Left colon (tissue), 2 donors: ENCODE data around the gene SPANXN4. TPM values are rescaled to one million over a fixed set of nuclear protein-coding genes. Genes with fewer than 3 reads are reported as not detected.

Experiments
- ATAC-seq: fragments of 200-7000 bp; cut with Tn5 transposase; one replicate; pipeline ENCODE4 v1.9.1; 2020; ENCODE audit warnings: mild to moderate bottlenecking, moderate library complexity
- DNase-seq, 2 donors: peaks; one replicate each; pipeline ENCODE4 v3.0.0-alpha.2; 2020
- intact Hi-C, 2 donors: fragments of 100-400 bp; cut with DNase I in 1 of 2; cut with micrococcal nuclease in 1 of 2; formaldehyde crosslinking; loops; one replicate each; pipeline versions ENCODE4 v1.11.2 to v1.14.0; 2022; cut with DNase I, micrococcal nuclease
- long read RNA-seq: library from polyadenylated mRNA; unstranded; transcript quantifications from one replicate; pipeline ENCODE4 v2.0.0, GENCODE V29; 2021
- total RNA-seq, 2 donors: library from RNA; stranded (reverse); fragmentation: NEBNext Ultra II Directional; extraction: Animal tissue kit (Norgen Biotek cat#: 25700); gene quantifications; one replicate each; pipeline ENCODE4 v1.2.1, GENCODE V29; 2021
- donor health status: DM: no; HTN: no; CAD: no.
- donor health status: DM: yes; HTN: yes; CAD: no.

SPANXN4 gene, protein sequence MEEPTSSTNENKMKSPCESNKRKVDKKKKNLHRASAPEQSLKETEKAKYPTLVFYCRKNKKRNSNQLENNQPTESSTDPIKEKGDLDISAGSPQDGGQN
- not detected for total RNA-seq
- long read RNA-seq = 0 reads

DNA sequence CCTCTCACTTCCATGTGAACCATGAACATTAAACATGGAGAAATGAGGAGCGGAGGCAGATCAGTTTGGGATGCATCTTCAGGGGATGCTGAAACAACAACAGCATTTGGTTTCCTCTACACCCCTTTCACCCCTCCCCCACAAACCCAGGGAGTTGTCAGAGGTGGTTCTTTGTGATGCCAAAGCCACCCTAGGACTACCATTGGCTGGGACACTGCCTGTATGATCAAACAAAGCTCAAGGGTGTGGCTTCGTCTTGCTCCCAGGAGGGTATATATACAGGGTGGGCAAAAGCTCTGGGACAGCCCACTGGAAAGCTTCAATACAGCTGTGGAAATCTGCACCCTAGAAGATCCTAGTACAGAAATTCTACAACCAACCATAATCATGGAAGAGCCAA lies at the start of gene SPANXN4:
TSS of gene SPANXN4 (plus strand) at position 301 of the 400 bp plus-strand sequence. CDS start at position 388, 87 bp downstream.
- ATAC-seq (no peak), DNase-seq (no peak)
- intact Hi-C loops = no loop called here

DNA sequence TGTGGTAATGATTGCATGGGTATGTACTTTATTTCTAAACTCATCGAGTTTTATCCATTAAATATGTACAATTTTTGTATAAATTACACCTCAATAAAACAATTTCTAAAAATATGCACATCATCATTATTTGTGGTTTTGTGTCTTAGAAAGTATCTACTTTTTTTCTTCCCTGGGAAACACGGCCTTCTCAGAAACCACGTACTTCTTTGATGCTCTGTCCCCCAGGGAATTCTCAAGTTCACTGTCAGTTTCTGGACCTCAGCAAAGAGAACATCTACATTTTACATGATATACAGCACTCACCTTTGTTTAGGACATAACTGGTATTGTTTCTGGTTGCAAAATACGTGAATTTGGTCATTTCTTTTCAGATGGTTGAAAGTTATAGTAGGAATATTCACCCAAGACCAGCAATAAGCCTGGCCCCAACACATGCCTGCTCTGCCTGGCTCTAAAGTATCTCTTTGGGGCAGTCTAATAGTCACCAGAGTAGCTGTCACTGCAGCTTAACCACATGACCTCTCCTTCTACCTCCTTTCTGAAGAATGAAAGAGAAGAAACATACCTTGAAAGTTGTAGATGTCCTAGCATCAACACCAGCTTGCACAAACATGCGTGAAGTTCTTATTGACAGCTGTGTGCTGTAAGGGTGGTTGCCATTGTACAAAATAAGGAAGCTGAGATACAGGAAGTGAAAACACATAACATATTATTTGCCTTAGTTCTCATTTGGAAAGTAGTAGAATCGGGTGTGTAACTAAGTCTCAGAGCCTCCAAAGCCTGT lies 48.4 kb upstream of the SPANXN4 start:
- ATAC-seq = no peak
- intact Hi-C loops = no loop called here
- no peak for DNase-seq

DNA sequence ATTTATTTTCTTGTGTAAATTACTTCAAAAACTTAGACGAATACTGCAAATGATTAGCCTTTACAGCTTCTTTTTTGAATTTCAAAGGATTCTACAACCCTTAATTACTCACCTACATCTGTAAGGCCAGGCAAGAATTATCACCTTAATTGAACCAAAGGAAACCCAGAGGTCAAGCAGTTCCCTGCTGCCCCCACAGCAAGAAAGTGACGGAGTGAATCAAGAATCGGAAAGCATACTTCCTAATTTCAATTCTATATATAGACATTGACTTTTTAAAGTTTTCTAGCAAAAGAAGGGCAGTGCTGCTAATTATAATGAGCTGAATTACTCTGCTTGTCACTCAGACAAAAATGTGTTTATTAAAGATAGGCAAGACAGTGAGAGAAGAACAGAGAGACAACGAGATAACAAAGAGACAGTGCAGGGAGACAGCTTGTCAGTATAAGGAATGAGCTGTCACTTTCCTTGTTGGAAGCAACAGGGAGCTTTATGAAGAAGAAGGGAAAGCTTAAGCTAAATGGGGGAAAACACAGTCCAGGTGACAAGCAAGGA lies 47.5 kb upstream of the SPANXN4 start:
- intact Hi-C loops = no loop called here
- ATAC-seq = no peak
- DNase-seq = no peak

DNA sequence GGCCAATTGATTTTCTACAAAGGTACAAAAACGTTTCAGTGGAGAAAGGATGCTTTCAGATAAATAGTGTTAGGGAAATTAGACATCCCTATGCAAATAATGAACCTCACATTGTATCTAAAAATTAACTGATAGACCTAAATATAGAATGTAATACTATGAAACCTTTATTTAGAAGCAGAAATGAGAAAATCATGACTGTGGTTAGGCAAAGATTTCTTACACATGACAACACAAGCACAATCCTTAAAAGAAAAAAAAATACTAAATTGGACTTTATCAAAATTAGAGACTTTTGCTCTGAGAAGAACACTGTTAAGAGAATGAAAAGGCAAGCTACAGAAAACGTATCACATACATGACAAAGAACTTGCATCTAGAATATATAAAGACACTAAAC lies 43.0 kb upstream of the SPANXN4 start:
- intact Hi-C loops = no loop called here
- DNase-seq = no peak
- ATAC-seq = no peak

DNA sequence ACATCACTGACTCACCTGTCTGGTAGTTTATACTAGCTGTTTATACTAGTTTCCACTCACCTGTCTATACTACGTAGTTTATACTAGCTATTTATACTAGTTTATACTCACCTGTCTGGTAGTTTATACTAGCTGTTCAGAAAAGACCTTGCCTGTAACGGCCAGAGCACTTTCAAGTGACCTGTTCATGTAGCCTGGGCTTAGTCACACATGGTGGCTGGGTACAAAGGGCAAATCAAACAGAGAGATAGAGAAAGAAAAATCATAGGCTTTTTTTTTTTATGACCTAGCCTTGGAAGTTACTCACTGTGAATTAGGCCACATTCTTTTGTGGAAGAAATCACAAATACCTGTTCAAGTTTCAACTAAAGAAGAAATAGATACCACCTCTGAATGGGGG lies 30.7 kb upstream of the SPANXN4 start:
- ATAC-seq = peak; percentile 78

DNA sequence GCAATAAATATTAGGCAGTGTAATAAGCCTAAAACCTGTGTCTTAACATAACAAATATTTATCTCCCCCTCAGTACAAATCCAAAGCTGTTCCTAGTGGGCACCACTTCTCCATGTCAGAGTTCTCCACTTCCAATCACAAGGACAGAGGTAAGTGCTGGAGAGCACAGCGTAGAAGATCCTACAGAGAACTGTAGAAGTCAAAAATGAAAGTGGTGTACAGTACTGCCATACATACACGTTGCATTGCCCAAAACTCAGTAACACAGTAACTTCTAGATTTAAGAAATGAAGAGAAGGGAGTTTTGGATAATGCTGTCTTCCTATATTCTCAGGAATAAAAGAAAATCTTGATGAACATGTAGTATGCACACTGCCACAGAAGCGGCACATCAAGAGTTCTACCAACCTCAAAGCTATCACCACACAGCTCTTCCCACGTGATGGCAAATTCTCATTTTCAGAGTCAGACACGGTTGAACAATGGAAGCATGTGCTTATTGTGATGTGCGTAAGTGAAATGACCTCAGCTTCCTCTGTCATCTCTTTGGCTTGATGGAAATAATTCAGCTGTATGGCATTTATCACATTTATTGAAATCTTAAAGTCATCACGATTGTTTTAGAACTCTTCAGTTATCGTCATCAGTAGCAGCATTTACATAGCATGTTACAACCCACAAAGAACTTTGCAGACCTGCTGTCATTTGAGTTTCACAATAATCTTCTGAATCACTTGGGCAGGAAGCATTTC lies 27.1 kb upstream of the SPANXN4 start:
- intact Hi-C loops = no loop called here
- no peak for DNase-seq
- ATAC-seq = no peak

More for the DNA sequence above, 30.7 kb upstream of the SPANXN4 start:
- intact Hi-C loops = no loop called here
- no peak for DNase-seq

DNA sequence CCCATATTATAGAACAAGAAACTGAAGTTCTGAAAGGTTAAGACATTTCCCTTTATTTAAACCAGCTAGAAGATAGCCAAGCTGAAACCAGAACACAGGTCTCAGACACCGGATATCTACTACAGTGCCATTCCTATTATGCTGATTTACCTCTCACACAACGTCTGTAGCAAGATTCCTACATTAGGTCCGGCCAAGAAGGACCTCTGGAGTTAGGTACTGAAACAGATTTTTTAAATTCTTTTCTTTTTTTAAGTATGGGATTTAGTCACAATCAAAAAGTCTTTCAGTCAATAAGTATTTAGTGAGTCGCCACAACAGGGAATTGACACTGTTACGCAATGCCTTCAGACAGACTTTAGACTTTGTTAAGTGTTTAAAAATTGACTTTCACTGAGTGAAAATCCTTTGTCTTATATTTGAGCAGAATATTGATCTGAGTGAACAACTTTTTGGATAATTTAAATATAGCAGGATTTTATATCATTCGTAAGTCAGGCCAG lies 26.5 kb upstream of the SPANXN4 start:
- DNase-seq (no peak), ATAC-seq (no peak)

DNA sequence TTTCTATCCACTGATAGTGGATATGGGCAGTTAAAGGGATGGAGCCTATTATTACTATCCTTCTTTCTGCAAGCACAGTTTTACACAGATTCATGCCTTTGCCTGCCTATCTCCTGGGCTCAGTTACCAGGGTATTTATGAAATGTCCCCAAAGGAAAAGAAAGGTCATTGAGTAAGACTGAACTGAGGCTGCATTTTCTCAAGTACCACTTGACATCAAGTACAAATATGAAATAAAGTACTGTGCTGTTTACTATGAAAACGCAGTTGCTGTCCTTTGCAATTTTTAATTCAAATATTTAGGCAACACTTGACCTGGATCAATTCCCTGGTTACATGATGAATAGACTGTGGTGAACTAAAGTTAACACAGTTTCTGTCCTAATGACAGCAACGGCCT lies 23.5 kb upstream of the SPANXN4 start:
- intact Hi-C loops = no loop called here
- ATAC-seq = no peak
- DNase-seq = no peak

More for the DNA sequence above, 26.5 kb upstream of the SPANXN4 start:
- intact Hi-C loops = no loop called here

DNA sequence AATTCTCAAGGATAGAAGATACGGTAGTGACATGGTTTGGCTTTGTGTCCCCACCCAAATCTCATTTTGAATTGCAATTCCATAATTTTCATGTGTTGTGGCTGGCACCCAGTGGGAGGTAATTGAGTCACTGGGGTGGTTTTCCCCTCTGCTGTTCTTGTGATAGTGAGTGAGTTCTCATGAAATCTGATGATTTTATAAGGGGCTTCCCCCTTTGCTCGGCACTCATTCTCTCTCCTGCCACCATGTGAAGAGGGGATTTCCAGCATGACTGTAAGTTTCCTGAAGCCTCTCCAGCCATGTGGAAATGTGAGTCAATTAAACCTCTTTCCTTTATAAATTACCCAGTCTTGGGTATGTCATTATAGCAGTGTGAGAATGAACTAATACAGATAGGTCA lies 8.5 kb upstream of the SPANXN4 start:
- ATAC-seq (no peak), DNase-seq (no peak)
- intact Hi-C loops = no loop called here

DNA sequence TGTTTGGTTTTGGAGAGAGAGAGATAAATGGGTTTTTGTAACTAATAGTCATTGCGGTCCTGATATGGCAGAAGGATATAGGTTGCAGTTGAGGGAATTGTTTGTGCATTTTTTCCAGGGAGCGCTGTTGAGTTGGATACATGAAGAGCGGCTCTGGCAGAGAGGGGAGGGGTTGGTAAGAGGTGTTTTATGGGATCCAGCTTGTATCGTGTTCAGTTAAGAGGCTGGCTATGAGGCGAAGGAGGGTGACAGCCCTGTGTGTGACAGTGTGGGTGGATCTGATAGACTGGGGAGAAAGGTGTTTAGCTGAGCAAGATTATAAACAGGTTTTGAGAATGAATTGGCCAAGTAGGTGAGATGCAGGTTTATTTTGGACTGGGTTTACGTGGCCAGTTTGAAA lies 1.5 kb downstream of the SPANXN4 start:
- intact Hi-C loops = no loop called here
- ATAC-seq (peak; percentile 61), DNase-seq (peak in 1 of 2 donors; percentile 4)

DNA sequence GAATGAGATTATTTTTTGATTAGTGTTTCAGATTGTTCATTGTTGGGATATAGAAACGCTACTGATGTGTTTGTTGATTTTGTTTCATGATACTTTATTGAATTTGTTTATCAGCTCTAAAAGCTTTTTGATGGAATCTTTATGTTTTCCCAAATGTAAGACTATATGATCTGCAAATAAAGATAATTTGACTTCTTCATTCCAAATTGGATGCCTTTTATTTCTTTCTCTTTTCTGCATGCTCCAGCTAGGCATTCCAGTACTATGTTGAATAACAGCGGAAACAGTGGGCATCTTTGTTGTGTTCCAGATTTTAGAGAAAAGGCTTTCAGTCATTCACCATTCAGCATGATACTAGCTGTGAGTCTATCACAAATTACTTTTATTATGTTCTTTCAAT lies 21.8 kb downstream of the SPANXN4 start:
- intact Hi-C loops = no loop called here
- no peak for ATAC-seq
- no peak for DNase-seq

DNA sequence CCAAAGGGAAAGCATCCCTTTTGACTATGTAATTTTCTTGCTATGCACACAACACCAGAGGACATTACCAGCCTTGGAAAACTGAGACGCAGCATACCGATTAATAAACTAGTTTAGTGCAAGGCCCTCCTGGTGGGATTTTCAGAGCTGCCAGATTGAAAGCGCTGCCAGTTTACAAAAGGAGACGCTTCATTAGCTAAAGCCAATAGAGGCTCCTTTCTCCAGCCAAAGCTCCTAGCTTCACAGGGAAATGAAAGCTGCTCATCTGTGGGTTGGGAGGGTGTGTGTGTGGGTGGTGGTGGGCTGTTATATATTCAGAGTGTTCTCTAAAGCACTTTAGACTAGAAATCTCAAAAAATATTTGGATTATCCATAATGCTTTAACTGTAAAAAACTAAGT lies 32.4 kb downstream of the SPANXN4 start:
- no peak for DNase-seq
- no peak for ATAC-seq
- intact Hi-C loops = no loop called here

DNA sequence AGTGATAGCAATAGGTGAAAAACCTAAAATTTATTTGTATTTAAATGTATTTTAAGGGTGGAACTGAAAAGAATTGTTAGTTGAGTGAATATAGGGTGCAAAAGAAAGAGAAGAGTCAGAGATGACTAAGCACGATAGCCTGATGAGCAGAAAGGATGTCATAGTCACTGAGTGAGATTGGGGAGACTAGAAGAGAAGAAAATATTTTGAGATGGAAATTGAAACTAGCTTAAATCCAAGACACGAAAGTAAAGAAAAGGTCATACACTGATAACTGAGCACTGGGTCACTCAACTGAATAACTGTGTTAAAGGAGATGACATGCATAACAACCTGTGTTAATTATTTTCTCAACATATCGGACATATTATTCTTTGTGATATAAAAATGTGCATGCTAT lies 55.5 kb downstream of the SPANXN4 start:
- ATAC-seq = no peak
- DNase-seq = no peak
- intact Hi-C loops = no loop called here

DNA sequence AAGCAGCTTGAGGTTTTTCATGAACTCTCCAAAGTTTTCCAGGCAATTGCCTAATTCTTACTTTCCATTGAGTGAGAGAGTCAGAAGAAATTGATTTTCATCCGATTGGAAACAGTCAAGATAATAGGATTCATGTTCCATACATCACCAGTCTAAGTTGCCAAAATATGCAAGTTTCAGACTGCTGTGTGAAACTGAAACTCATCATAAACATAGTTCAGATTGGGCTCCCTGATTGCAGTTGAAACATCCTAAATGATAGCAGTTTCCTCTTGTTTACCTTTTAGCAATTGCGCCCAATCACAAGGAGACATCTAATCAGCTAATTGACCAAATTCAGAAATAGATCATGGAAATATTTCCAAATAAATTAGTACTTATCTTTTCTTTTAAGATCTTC lies 56.8 kb downstream of the SPANXN4 start:
- ATAC-seq (no peak), DNase-seq (no peak)
- intact Hi-C loops = no loop called here
